ENCODE data around the gene IL13RA1.
"Not testable (repeated sequence)": the region's sequence is repeated elsewhere in the genome, so short reads cannot be mapped to it uniquely, and the experiment has no call there.

Gene IL13RA1

GRCh38 chrX:118729042-118729652 lies 1.7 kb downstream of the IL13RA1 start:
- DNase-seq: no peak

- no peak for DNase-seq
Observed at GRCh38 chrX:118730500-118731247, 3.3 kb downstream of the IL13RA1 start.

GRCh38 chrX:118732551-118732950 lies 5.1 kb downstream of the IL13RA1 start:
- DNase-seq: not testable (repeated sequence)

GRCh38 chrX:118734909-118735308 lies 7.5 kb downstream of the IL13RA1 start:
- DNase-seq: peak; percentile 20

GRCh38 chrX:118736394-118737010 lies 9.1 kb downstream of the IL13RA1 start:
- no peak for DNase-seq

GRCh38 chrX:118739577-118739976 lies 12.2 kb downstream of the IL13RA1 start:
- DNase-seq: no peak

GRCh38 chrX:118740276-118740889 lies 13.0 kb downstream of the IL13RA1 start:
- no peak for DNase-seq

GRCh38 chrX:118742176-118742575 lies 14.8 kb downstream of the IL13RA1 start:
- DNase-seq: no peak

- DNase-seq: no peak
Observed at GRCh38 chrX:118745570-118745969, 18.2 kb downstream of the IL13RA1 start.

- DNase-seq: no peak
Observed at GRCh38 chrX:118751950-118752783, 24.8 kb downstream of the IL13RA1 start.

GRCh38 chrX:118755633-118756032 lies 28.2 kb downstream of the IL13RA1 start:
- no peak for DNase-seq

- no peak for DNase-seq
Observed at GRCh38 chrX:118756101-118756500, 28.7 kb downstream of the IL13RA1 start.

GRCh38 chrX:118758511-118758910 lies 31.1 kb downstream of the IL13RA1 start:
- no peak for DNase-seq

GRCh38 chrX:118760025-118760424 lies 32.6 kb downstream of the IL13RA1 start:
- no peak for DNase-seq

GRCh38 chrX:118761939-118762707 lies 34.7 kb downstream of the IL13RA1 start:
- DNase-seq: no peak

- DNase-seq: no peak
Observed at GRCh38 chrX:118763489-118763888, 36.1 kb downstream of the IL13RA1 start.

- DNase-seq: no peak
Observed at GRCh38 chrX:118764122-118764521, 36.7 kb downstream of the IL13RA1 start.

- no peak for DNase-seq
Observed at GRCh38 chrX:118770133-118770760, 42.8 kb downstream of the IL13RA1 start.

GRCh38 chrX:118772051-118772450 lies 44.6 kb downstream of the IL13RA1 start:
- DNase-seq: no peak

- DNase-seq: no peak
Observed at GRCh38 chrX:118773782-118774181, 46.4 kb downstream of the IL13RA1 start.

- DNase-seq: no peak
Observed at GRCh38 chrX:118779581-118779980, 52.2 kb downstream of the IL13RA1 start.

Data from activated CD4-positive, alpha-beta T cell treated with anti-CD3 and anti-CD28 coated beads, Interleukin-10, Interleukin-2, amounts not matched to agents 100 ng/mL and 50 ng/mL, durations not matched to agents 16 hours and 8 hours (primary cell).